ENCODE results near the gene BBS1. TPM values are rescaled to one million over a fixed set of nuclear protein-coding genes. Genes with fewer than 3 reads are reported as not detected.

BBS1 gene
- total and polyA plus RNA-seq, 2 experiments from 2014 or later, result 59.7 to 100 TPM

GRCh38 chr11:66479394-66480116 is 30.9 kb upstream of the BBS1 start:
- peak in 1 of 2 donors; percentile 45 for DNase-seq (ENCODE audit: low read depth in 1 of 2, low spot score in 1 of 2)

GRCh38 chr11:66480117-66480938 is 30.1 kb upstream of the BBS1 start, which contains the start of gene DPP3:
TSS of gene DPP3 (plus strand) at chr11:66480434. CDS start at chr11:66482201, 1,767 bp downstream.
- peak; percentile 98 to 99 for DNase-seq (ENCODE audit: low read depth in 1 of 2, low spot score in 1 of 2)
- H3K4me3 ChIP-seq, result peak within 1 kb of the TSS; percentile 60
- H3K4me1 ChIP-seq (ENCODE audit: low read depth), result no peaks in the 10 kb centered on the region
- H3K9me3 ChIP-seq (ENCODE audit: low read depth), result no peaks in the 10 kb centered on the region
- TF ChIP-seq CTCF (IDR thresholded peaks at IDR 0.05; ENCODE audit: low read depth, low read length), result no peak
- no peaks in the 10 kb centered on the region for H3K36me3 ChIP-seq
- peak within 1 kb of the TSS; percentile 97 for H3K27ac ChIP-seq
- H3K27me3 ChIP-seq, result no peaks in the 10 kb centered on the region

More at GRCh38 chr11:66479394-66480116, 30.9 kb upstream of the BBS1 start:
- Histone ChIP-seq H3K27ac (peak overlapping the region; percentile 97), H3K36me3 (no peaks in the 10 kb centered on the region), H3K9me3 (ENCODE audit: low read depth) (no peaks in the 10 kb centered on the region), H3K4me3 (peak overlapping the region; percentile 60), H3K27me3 (no peaks in the 10 kb centered on the region), H3K4me1 (ENCODE audit: low read depth) (no peaks in the 10 kb centered on the region)
- no peak for TF ChIP-seq CTCF (IDR thresholded peaks at IDR 0.05; ENCODE audit: low read depth, low read length)

GRCh38 chr11:66484806-66485380 is 25.5 kb upstream of the BBS1 start:
- Histone ChIP-seq H3K4me1 (ENCODE audit: low read depth) (no peaks in the 10 kb centered on the region), H3K9me3 (ENCODE audit: low read depth) (no peaks in the 10 kb centered on the region), H3K27me3 (no peaks in the 10 kb centered on the region), H3K27ac (no peak overlapping the region), H3K4me3 (no peak overlapping the region), H3K36me3 (no peaks in the 10 kb centered on the region)
- DNase-seq (ENCODE audit: low read depth in 1 of 2, low spot score in 1 of 2), result no peak
- no peak for TF ChIP-seq CTCF (IDR thresholded peaks at IDR 0.05; ENCODE audit: low read depth, low read length)

GRCh38 chr11:66488957-66489356 is 21.5 kb upstream of the BBS1 start:
- Histone ChIP-seq H3K27ac (no peak overlapping the region), H3K4me3 (no peak overlapping the region), H3K4me1 (ENCODE audit: low read depth) (no peaks in the 10 kb centered on the region), H3K36me3 (no peaks in the 10 kb centered on the region), H3K9me3 (ENCODE audit: low read depth) (no peaks in the 10 kb centered on the region), H3K27me3 (no peaks in the 10 kb centered on the region)
- no peak for TF ChIP-seq CTCF (IDR thresholded peaks at IDR 0.05; ENCODE audit: low read depth, low read length)
- no peak for DNase-seq (ENCODE audit: low read depth in 1 of 2, low spot score in 1 of 2)

GRCh38 chr11:66489636-66490035 is 20.8 kb upstream of the BBS1 start:
- TF ChIP-seq CTCF (IDR thresholded peaks at IDR 0.05; ENCODE audit: low read depth, low read length), result no peak
- no peaks in the 10 kb centered on the region for H3K4me1 ChIP-seq (ENCODE audit: low read depth)
- no peak overlapping the region for H3K4me3 ChIP-seq
- H3K9me3 ChIP-seq (ENCODE audit: low read depth), result no peaks in the 10 kb centered on the region
- no peak overlapping the region for H3K27ac ChIP-seq
- H3K36me3 ChIP-seq, result no peaks in the 10 kb centered on the region
- H3K27me3 ChIP-seq, result no peaks in the 10 kb centered on the region
- no peak for DNase-seq (ENCODE audit: low read depth in 1 of 2, low spot score in 1 of 2)

All from cardiac muscle cell (in vitro differentiated cells and primary cell).